GM12865 (cell line): ENCODE measurements around the gene C4orf50.

ENCODE experiments used
- DNase-seq: peaks from one replicate; pipeline ENCODE4 v3.0.0; 2010; ENCODE audit warnings: low read depth
- H3K4me3 ChIP-seq: 2 replicates; pipeline ENCODE4 v1.5.1; 2011; ENCODE audit warnings: mild to moderate bottlenecking, low read depth, low read length, control low read depth
- CTCF ChIP-seq: IDR thresholded peaks from 2 replicates; pipeline ENCODE4 v1.5.1; 2011; ENCODE audit warnings: low read length, control low read depth, low read depth, inconsistent platforms; ENCODE audit not compliant: insufficient read depth; ENCODE audit errors: missing control alignments

The C4orf50 gene

GRCh38 chr4:6033381-6033780 is 15.2 kb upstream of the C4orf50 start:
- TF ChIP-seq CTCF, result no peak
- no peak overlapping the region for H3K4me3 ChIP-seq
- no peak for DNase-seq

- no peak for TF ChIP-seq CTCF
- DNase-seq, result no peak
- no peak overlapping the region for H3K4me3 ChIP-seq
Measured at GRCh38 chr4:6032249-6033244, 14.3 kb upstream of the C4orf50 start.

- no peak for DNase-seq
- no peak for TF ChIP-seq CTCF
Measured at GRCh38 chr4:6031846-6032245, 13.6 kb upstream of the C4orf50 start.

GRCh38 chr4:6030679-6031078 is 12.4 kb upstream of the C4orf50 start:
- DNase-seq, result no peak
- no peak for TF ChIP-seq CTCF
- H3K4me3 ChIP-seq, result no peak overlapping the region

More at GRCh38 chr4:6031846-6032245, 13.6 kb upstream of the C4orf50 start:
- no peak overlapping the region for H3K4me3 ChIP-seq

GRCh38 chr4:6029254-6029653 is 11.0 kb upstream of the C4orf50 start:
- no peak overlapping the region for H3K4me3 ChIP-seq
- no peak for DNase-seq
- no peak for TF ChIP-seq CTCF

GRCh38 chr4:6028168-6028567 is 9.9 kb upstream of the C4orf50 start:
- no peak overlapping the region for H3K4me3 ChIP-seq
- TF ChIP-seq CTCF, result no peak
- DNase-seq, result no peak
